RKO (cell line): Measurements from ENCODE around the gene PCTP.

Experiments
- DNase-seq: peaks from one replicate; pipeline ENCODE4 v3.0.0-alpha.2; 2016; ENCODE audit warnings: low spot score

PCTP gene

GRCh38 chr17:55806745-55807495 is 56.1 kb downstream of the PCTP start:
- DNase-seq: no peak

- DNase-seq: no peak
These were observed 60.7 kb downstream of the PCTP start for GRCh38 chr17:55811536-55811935.

DNA sequence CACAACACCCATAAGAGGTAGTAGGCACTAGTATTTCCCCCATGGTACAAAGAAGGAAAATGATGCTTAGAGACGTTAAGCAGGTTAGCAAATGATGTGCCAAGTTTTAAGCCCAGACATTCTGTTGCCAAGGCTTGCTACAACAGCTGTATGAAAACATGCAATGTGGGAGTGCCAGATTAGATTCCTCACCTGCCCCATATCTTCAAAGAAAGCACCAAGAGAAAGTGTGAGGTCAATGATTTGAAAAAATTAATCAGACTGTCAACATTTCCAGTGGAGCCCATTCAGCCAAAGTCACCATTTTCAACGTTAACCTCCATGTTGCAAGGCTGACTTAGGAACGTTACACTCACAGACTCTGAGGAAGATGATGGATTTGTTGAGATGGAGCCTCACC is 61.5 kb downstream of the PCTP start:
- no peak for DNase-seq

- DNase-seq: no peak
These were observed 63.1 kb downstream of the PCTP start for GRCh38 chr17:55813944-55814343.

GRCh38 chr17:55814377-55814776 is 63.5 kb downstream of the PCTP start:
- DNase-seq: no peak

DNA sequence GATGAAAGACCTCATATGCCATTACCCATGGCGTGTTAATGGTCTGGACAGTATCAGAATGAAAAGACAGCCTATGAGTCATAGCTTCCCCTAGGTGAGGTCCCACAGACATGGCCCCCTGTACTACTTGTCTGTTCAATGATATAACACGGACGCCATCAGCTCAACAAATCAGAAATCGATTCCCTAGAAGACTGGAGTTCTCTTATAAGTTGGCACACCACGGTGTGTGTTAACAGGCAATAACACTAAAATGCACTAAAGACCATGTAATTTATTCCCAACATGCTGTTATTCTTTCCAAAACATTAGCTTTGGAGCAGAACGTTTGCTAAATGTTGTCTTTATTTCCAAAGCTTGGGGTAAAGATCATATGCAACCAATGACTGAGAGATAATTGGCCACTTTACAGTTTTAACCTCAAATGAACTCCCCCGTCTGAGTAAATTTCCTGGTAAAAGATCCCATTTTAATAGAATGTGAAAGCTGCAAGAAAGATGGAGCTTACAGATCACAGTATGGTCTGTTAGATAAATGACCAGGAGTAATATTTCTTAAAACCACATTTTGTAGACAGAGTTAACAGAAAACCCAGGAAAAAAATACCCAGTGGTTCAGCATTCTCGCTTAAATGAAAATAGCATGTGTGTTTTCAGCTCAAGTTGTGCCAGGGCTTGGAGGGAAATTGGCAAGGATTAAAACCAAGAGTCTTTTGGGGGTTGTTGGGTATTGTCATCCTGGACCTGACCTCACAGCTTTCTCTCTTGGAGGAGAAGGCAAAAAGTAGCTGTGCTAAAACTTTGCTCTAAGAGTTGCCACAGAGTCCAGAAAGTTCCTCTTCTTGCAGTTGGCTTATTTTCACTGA is 65.9 kb downstream of the PCTP start:
- no peak for DNase-seq

DNA sequence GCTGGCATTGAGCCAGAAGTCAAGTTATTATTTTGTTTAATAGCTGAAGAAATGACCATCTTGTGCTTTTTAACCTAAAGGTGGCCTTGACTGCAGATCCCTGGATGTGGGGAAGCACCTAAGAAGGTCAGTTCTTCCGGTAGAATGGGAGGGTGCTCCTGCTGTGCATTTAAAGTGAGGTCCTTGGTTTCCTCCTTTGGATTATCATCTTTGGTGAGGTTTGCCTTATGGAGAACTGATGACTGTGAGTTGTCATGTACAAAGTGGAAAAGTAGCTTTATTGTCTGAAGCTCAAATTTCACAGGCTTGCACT is 66.5 kb downstream of the PCTP start:
- no peak for DNase-seq

DNA sequence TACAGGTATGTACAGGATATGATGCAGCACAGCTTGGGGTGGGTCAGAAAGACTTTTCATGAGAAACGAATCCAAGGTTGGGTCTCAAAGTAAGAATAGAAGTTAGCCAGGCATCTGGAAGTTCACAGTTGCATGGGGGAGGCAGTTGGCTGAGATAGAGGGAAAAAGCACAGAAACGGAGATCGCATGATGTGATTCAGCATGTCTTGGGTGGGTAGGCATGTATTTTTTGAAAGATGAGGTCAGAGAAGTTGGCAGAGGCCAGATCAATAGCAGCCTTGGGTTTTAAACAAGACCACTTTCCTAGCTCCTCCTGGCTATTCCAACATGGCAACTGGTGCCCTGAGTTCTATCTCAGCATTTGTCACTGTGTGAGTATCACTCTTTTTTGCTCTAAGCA is 67.2 kb downstream of the PCTP start:
- DNase-seq: no peak

- no peak for DNase-seq
These were observed 67.9 kb downstream of the PCTP start for GRCh38 chr17:55818451-55819375.

DNA sequence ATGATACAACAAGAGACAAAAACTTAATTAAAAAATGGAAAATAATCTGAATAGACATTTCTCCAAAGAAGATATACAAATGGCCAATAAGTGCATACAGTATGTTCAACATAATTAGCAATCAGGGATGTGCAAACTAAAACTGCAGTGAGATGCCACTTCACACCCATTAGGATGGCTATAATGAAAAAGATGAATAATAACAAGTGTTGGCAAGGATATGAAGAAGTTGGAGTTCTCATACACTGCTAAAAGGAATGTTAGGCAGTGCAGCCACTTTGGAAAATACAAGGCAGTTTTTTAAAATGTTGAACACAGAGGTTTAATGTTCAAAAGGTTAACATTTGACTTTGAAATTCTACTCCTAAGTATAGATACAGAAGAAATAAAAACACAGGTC is 69.8 kb downstream of the PCTP start:
- DNase-seq: no peak

- no peak for DNase-seq
These were observed 71.2 kb downstream of the PCTP start for GRCh38 chr17:55822028-55822427.

- DNase-seq: no peak
These were observed 74.4 kb downstream of the PCTP start for GRCh38 chr17:55825213-55825612.
